ENCODE measurements around the gene NCKAP5.

The NCKAP5 gene

DNA sequence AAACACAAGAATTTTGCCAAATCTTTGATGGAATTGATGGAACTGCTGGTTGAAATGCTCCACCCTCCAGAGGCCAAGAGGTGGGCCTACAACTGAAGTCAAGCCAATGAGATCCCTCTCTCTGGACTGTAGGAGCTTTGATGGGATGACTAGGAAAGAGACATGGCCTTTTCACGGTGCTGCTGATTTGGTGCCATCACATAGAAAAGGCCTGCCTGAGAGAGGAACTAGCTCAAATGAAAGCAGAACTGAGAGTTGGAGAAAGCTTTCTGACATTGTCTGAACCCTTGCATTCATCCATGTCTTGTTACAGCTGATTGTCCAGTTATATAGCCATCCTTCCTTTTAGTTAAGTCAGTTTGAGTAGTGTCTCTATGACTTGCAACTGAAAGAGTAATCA lies 614.5 kb downstream of the NCKAP5 start:
- in situ Hi-C loops (cut with HindIII; ENCODE audit: low sequenced_read_pairs): no loop called here
- no peak overlapping the region for H3K4me3 ChIP-seq (ENCODE audit: low read depth, low read length)
- no peak for TF ChIP-seq CTCF (IDR thresholded peaks at IDR 0.05; ENCODE audit: low read depth, low read length, missing control alignments)
- no peak for DNase-seq (ENCODE audit: low read depth)

- DNase-seq (ENCODE audit: low read depth): no peak
- H3K4me3 ChIP-seq (ENCODE audit: low read depth, low read length): no peak overlapping the region
- no peak for TF ChIP-seq CTCF (IDR thresholded peaks at IDR 0.05; ENCODE audit: low read depth, low read length, missing control alignments)
- in situ Hi-C loops (cut with HindIII; ENCODE audit: low sequenced_read_pairs): no loop called here
These were observed 617.1 kb downstream of the NCKAP5 start for GRCh38 chr2:132951008-132951714.

DNA sequence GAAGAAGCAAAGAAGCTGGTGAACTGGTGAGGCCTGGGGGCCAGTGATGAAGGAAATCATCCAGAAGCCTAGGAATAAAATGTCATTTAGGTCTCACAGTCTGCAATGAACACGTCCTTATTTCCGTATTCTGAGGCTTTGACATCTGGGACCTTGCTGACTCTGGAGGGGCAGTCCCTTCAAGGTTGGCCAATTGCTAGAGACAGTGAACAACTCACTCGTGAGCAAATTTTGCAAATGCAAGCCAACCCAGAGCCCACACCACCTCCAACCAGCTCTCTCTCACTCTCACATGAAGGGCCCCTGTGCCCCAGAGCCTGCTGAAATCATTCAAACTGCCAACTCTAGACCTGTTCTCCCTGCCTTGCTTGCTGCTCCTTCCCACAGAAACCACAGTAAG lies 619.2 kb downstream of the NCKAP5 start:
- no peak for TF ChIP-seq CTCF (IDR thresholded peaks at IDR 0.05; ENCODE audit: low read depth, low read length, missing control alignments)
- in situ Hi-C loops (cut with HindIII; ENCODE audit: low sequenced_read_pairs): no loop called here
- no peak for DNase-seq (ENCODE audit: low read depth)
- no peak overlapping the region for H3K4me3 ChIP-seq (ENCODE audit: low read depth, low read length)

DNA sequence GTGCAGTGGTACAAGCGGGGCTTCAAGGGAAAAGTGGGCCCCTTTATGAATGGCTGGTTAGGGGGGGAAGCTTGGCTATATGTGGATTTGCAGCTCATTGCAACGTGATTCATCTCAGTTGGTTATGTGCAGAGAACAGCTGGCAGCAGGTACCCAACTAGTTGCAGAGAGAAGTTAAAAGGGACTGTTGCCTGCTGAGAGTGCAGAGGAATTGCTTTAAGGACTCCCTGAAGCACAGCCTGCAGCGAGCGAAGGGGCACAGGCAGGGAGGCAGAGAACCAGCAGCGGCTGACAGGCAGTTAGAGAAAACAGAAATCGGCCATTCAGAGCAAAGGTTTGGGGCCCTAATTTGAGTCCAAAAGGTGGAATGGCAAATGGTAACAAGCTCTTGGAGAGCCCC lies 620.1 kb downstream of the NCKAP5 start:
- TF ChIP-seq CTCF (IDR thresholded peaks at IDR 0.05; ENCODE audit: low read depth, low read length, missing control alignments): no peak
- DNase-seq (ENCODE audit: low read depth): no peak
- in situ Hi-C loops (cut with HindIII; ENCODE audit: low sequenced_read_pairs): no loop called here
- H3K4me3 ChIP-seq (ENCODE audit: low read depth, low read length): no peak overlapping the region

- DNase-seq (ENCODE audit: low read depth): no peak
- in situ Hi-C loops (cut with HindIII; ENCODE audit: low sequenced_read_pairs): no loop called here
- TF ChIP-seq CTCF (IDR thresholded peaks at IDR 0.05; ENCODE audit: low read depth, low read length, missing control alignments): no peak
- H3K4me3 ChIP-seq (ENCODE audit: low read depth, low read length): no peak overlapping the region
These were observed 624.4 kb downstream of the NCKAP5 start for GRCh38 chr2:132943829-132944228.

GRCh38 chr2:132941296-132942020 lies 626.8 kb downstream of the NCKAP5 start:
- no peak for TF ChIP-seq CTCF (IDR thresholded peaks at IDR 0.05; ENCODE audit: low read depth, low read length, missing control alignments)
- in situ Hi-C loops (cut with HindIII; ENCODE audit: low sequenced_read_pairs): no loop called here
- DNase-seq (ENCODE audit: low read depth): no peak
- no peak overlapping the region for H3K4me3 ChIP-seq (ENCODE audit: low read depth, low read length)
